Measurements from ENCODE around the gene XXYLT1.

The XXYLT1 gene

GRCh38 chr3:195263925-195264600 is 6.9 kb downstream of the XXYLT1 start:
- ChIA-PET POLR2A (interaction anchor here (1.4 kb wide), 1 partner anchor 7 kb away, joined by 3 read pairs; the partner anchor contains the start of gene XXYLT1), CTCF (interaction anchor here (1.0 to 12.1 kb wide), 5 partner anchors 6 to 593 kb away, joined by 3 to 288 read pairs (median 47); partner anchors contain the start of genes FAM43A, LSG1 and XXYLT1)
- no peak for DNase-seq (ENCODE audit: low read depth, low spot score)
- TF ChIP-seq CTCF (IDR thresholded peaks at IDR 0.05; ENCODE audit: insufficient read depth, low read length, missing control alignments), result no peak
- no peak overlapping the region for H3K4me3 ChIP-seq (ENCODE audit: low read depth, low read length)

GRCh38 chr3:195263193-195263924 is 7.6 kb downstream of the XXYLT1 start:
- ChIA-PET POLR2A (interaction anchor here (1.4 kb wide), 1 partner anchor 8 kb away, joined by 3 read pairs; the partner anchor contains the start of gene XXYLT1), CTCF (interaction anchor here (3.6 to 12.1 kb wide), 5 partner anchors 7 to 592 kb away, joined by 22 to 288 read pairs (median 47); partner anchors contain the start of genes FAM43A, LSG1 and XXYLT1)
- no peak for DNase-seq (ENCODE audit: low read depth, low spot score)
- no peak overlapping the region for H3K4me3 ChIP-seq (ENCODE audit: low read depth, low read length)
- TF ChIP-seq CTCF (IDR thresholded peaks at IDR 0.05; ENCODE audit: insufficient read depth, low read length, missing control alignments), result no peak

GRCh38 chr3:195261925-195262324 is 9.0 kb downstream of the XXYLT1 start:
- ChIA-PET CTCF (interaction anchor here (1.3 to 12.1 kb wide), 7 partner anchors 9 to 604 kb away, joined by 3 to 288 read pairs (median 37); partner anchors contain the start of genes FAM43A, LSG1 and XXYLT1), POLR2A (interaction anchor here (0.7 to 1.3 kb wide), 2 partner anchors 9 to 576 kb away, joined by 3 to 4 read pairs; partner anchors contain the start of genes FAM43A and XXYLT1)
- H3K4me3 ChIP-seq (ENCODE audit: low read depth, low read length), result no peak overlapping the region
- no peak for DNase-seq (ENCODE audit: low read depth, low spot score)
- no peak for TF ChIP-seq CTCF (IDR thresholded peaks at IDR 0.05; ENCODE audit: insufficient read depth, low read length, missing control alignments)

- TF ChIP-seq CTCF (IDR thresholded peaks at IDR 0.05; ENCODE audit: insufficient read depth, low read length, missing control alignments), result no peak
- ChIA-PET CTCF (interaction anchor here (0.6 to 12.1 kb wide), 12 partner anchors 10 to 594 kb away, joined by 3 to 288 read pairs (median 6); partner anchors contain the start of genes FAM43A, LSG1 and XXYLT1), POLR2A (interaction anchor here (1.0 to 1.1 kb wide), 3 partner anchors 141 to 578 kb away, joined by 3 to 5 read pairs (median 3); no protein-coding TSS in a partner anchor)
- DNase-seq (ENCODE audit: low read depth, low spot score), result no peak
- peak overlapping the region; percentile 75 for H3K4me3 ChIP-seq (ENCODE audit: low read depth, low read length)
These were observed 10.6 kb downstream of the XXYLT1 start for GRCh38 chr3:195260280-195260905.

GRCh38 chr3:195259475-195260279 is 11.3 kb downstream of the XXYLT1 start:
- ChIA-PET CTCF (interaction anchor here (0.8 to 12.1 kb wide), 10 partner anchors 11 to 589 kb away, joined by 3 to 288 read pairs (median 27); partner anchors contain the start of genes FAM43A, LSG1 and XXYLT1), POLR2A (interaction anchor here (1.0 to 3.8 kb wide), 4 partner anchors 55 to 577 kb away, joined by 5 to 26 read pairs (median 6); partner anchors contain the start of gene FAM43A)
- H3K4me3 ChIP-seq (ENCODE audit: low read depth, low read length), result peak overlapping the region; percentile 75
- TF ChIP-seq CTCF (IDR thresholded peaks at IDR 0.05; ENCODE audit: insufficient read depth, low read length, missing control alignments), result peak; percentile 45
- no peak for DNase-seq (ENCODE audit: low read depth, low spot score)

Measured in AG04449 (cell line).